GM23338 (cell line): ENCODE measurements around the gene BAG2. TPM values are rescaled to one million over a fixed set of nuclear protein-coding genes. Genes with fewer than 3 reads are reported as not detected.

Experiments used
- ATAC-seq: fragments of 200-7000 bp; cut with Tn5 transposase; 3 replicates; pipeline ENCODE4 v1.9.1; 2020
- DNase-seq: peaks from one replicate; pipeline ENCODE4 v3.0.0-alpha.2; 2015; ENCODE audit warnings: low spot score
- H2AFZ ChIP-seq: fragments of 200-600 bp; sonication (generic); 2 replicates; pipeline ENCODE4 v1.8.0; 2016; ENCODE audit warnings: antibody characterized with exemption, mild to moderate bottlenecking, moderate library complexity
- H3F3A ChIP-seq: fragments of 200-600 bp; sonication (generic); replicated peaks from 2 replicates; pipeline ENCODE4 v1.8.0; 2017; ENCODE audit warnings: antibody characterized with exemption, mixed run types, low read depth
- H3K27ac ChIP-seq: fragments of 200-600 bp; sonication (generic); 2 replicates; pipeline ENCODE4 v1.6.1; 2016; ENCODE audit warnings: low read depth
- H3K27me3 ChIP-seq: fragments of 200-600 bp; sonication (generic); 2 replicates; pipeline ENCODE4 v1.8.0; 2016; ENCODE audit warnings: mild to moderate bottlenecking, mixed run types, moderate library complexity; ENCODE audit not compliant: insufficient read depth
- H3K36me3 ChIP-seq: fragments of 200-600 bp; sonication (generic); 2 replicates; pipeline ENCODE4 v1.8.0; 2016; ENCODE audit warnings: mild to moderate bottlenecking; ENCODE audit not compliant: insufficient read depth
- H3K4me1 ChIP-seq: fragments of 200-600 bp; sonication (generic); 2 replicates; pipeline ENCODE4 v1.8.0; 2016; ENCODE audit warnings: mild to moderate bottlenecking, moderate library complexity; ENCODE audit not compliant: insufficient read depth
- H3K4me2 ChIP-seq: fragments of 200-600 bp; sonication (generic); 2 replicates; pipeline ENCODE4 v1.7.1; 2017; ENCODE audit warnings: mixed run types
- H3K4me3 ChIP-seq: fragments of 200-600 bp; sonication (generic); 2 replicates; pipeline ENCODE4 v1.6.1; 2016; ENCODE audit warnings: mixed run types
- H3K79me2 ChIP-seq: fragments of 200-600 bp; sonication (generic); replicated peaks from 2 replicates; pipeline ENCODE4 v1.8.0; 2017; ENCODE audit warnings: mild to moderate bottlenecking; ENCODE audit not compliant: insufficient read depth
- H3K9me2 ChIP-seq: fragments of 200-600 bp; sonication (generic); 2 replicates; pipeline ENCODE4 v1.8.0; 2017; ENCODE audit not compliant: insufficient read depth
- H4K20me1 ChIP-seq: fragments of 200-600 bp; sonication (generic); replicated peaks from 2 replicates; pipeline ENCODE4 v1.8.0; 2017; ENCODE audit warnings: mild to moderate bottlenecking; ENCODE audit not compliant: insufficient read depth
- H3K27ac Mint-ChIP-seq: 2 replicates; pipeline ENCODE4 v1.8.0; 2020; ENCODE audit warnings: inconsistent platforms, mild to moderate bottlenecking, moderate library complexity, mixed read lengths
- H3K27me3 Mint-ChIP-seq: 3 replicates; pipeline ENCODE4 v1.8.0; 2022; ENCODE audit warnings: low read depth, mild to moderate bottlenecking, moderate library complexity, mixed read lengths, inconsistent platforms; ENCODE audit not compliant: insufficient read depth, poor library complexity
- H3K36me3 Mint-ChIP-seq: 3 replicates; pipeline ENCODE4 v1.8.0; 2021; ENCODE audit warnings: low read depth, mild to moderate bottlenecking, inconsistent platforms, moderate library complexity, mixed read lengths
- H3K4me1 Mint-ChIP-seq: 3 replicates; pipeline ENCODE4 v1.8.0; 2020; ENCODE audit warnings: mild to moderate bottlenecking, inconsistent platforms, mixed read lengths
- H3K4me3 Mint-ChIP-seq: 3 replicates; pipeline ENCODE4 v1.8.0; 2021; ENCODE audit warnings: moderate library complexity, mild to moderate bottlenecking, inconsistent platforms, mixed read lengths
- H3K9me3 Mint-ChIP-seq: 3 replicates; pipeline ENCODE4 v1.8.0; 2020; ENCODE audit warnings: moderate library complexity, mild to moderate bottlenecking, inconsistent platforms, mixed read lengths
- ETS1 ChIP-seq: IDR thresholded peaks from 2 replicates; pipeline ENCODE4 v1.6.1; 2016; ENCODE audit warnings: antibody characterized with exemption
- EZH2 ChIP-seq: fragments of 200-600 bp; sonication (generic); IDR thresholded peaks from one replicate; pipeline ENCODE4 v1.8.0; 2017; ENCODE audit warnings: antibody characterized with exemption, mild to moderate bottlenecking, low read depth; ENCODE audit not compliant: unreplicated experiment
- REST ChIP-seq: IDR thresholded peaks from one replicate; pipeline ENCODE4 v1.6.1; 2018; ENCODE audit warnings: antibody characterized with exemption; ENCODE audit not compliant: unreplicated experiment
- STAT1 ChIP-seq: IDR thresholded peaks from one replicate; pipeline ENCODE4 v1.6.1; 2016; ENCODE audit warnings: antibody characterized with exemption; ENCODE audit not compliant: unreplicated experiment
- ZNF462 ChIP-seq: fragments of 250-450 bp; sonication (Bioruptor Pico); IDR thresholded peaks from 2 replicates; pipeline ENCODE4 v1.5.0; 2020; ENCODE audit warnings: mild to moderate bottlenecking, moderate library complexity
- polyA plus RNA-seq: library from polyadenylated mRNA; unstranded; fragments of >200 nt; fragmentation: Nextera tagmentation; extraction: Ambion mirVana; gene quantifications from 2 replicates; pipeline ENCODE4 v1.2.1, GENCODE V29; 2016
- total RNA-seq: library from RNA; depleted of rRNA; stranded (reverse); fragments of >200 nt; shearing (Covaris generic); gene quantifications from 2 replicates; pipeline ENCODE4 v1.2.3, GENCODE V29; 2014

Gene BAG2
- total and polyA plus RNA-seq, 2 experiments from 2014 or later = 8.5 to 9.5 TPM

DNA sequence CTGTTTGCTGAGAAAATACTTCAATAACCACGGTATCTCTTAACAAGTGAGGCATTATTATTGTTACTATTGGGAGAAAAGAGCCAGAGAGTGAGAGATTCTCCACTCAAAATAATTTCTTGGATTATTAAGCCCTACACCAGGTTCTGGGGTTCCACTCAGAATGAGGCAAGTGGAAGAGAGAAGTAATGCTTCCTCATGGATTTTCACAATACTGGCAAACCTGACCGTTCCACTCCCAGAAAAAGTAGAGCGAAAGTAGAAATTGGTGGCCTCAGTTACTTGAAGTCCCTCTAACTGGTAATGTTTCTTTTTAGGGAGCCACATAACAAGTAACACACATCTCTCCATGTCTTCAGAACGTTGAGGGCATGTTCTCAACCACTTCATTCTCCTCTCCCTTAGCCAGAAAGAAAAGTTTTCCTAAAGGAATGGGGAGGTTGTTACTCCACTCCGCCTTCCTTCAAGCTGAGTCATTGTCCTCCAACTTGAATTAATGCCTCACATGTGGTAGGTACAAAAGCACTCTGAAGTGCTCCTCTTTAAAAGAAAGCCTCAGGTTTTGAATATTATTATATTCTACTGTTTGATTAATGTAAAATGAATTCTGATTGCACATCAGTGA is 1.9 kb downstream of the BAG2 start:
- Histone ChIP-seq H3K36me3 (no peaks in the 10 kb centered on the region), H3K4me2 (peak overlapping the region; percentile 80), H3K27ac (no peak overlapping the region), H3F3A (0 out of 2 replicates have a peak, but pooled peaks cover 3% of the 10 kb centered on the region), H2AFZ (no peak overlapping the region), H3K9me2 (no peaks in the 10 kb centered on the region), H3K4me1 (peaks cover 23% of the 10 kb centered on the region), H4K20me1 (peaks cover 1% of the 10 kb centered on the region; the same call in 1 of the 2 replicates), H3K79me2 (peaks cover 51% of the 10 kb centered on the region), H3K4me3 (peak overlapping the region; percentile 75), H3K27me3 (peaks cover 12% of the 10 kb centered on the region)
- H3K9me3 Mint-ChIP-seq = no peaks in the 10 kb centered on the region
- ATAC-seq (peak; percentile 4), DNase-seq (peak; percentile 60)
- peak overlapping the region; percentile 94 for H3K4me3 Mint-ChIP-seq
- no peak for TF ChIP-seq STAT1
- peak; percentile 67; the same call in 1 of the 2 replicates for TF ChIP-seq ZNF462
- TF ChIP-seq EZH2 = no peak
- TF ChIP-seq REST = no peak
- TF ChIP-seq ETS1 = no peak
- H3K4me1 Mint-ChIP-seq = peaks cover 39% of the 10 kb centered on the region
- no peaks in the 10 kb centered on the region for H3K36me3 Mint-ChIP-seq
- peaks cover 8% of the 10 kb centered on the region for H3K27me3 Mint-ChIP-seq
- H3K27ac Mint-ChIP-seq = peak overlapping the region; percentile 87
